ENCODE results near the gene CAT. TPM values are rescaled to one million over a fixed set of nuclear protein-coding genes. Genes with fewer than 3 reads are reported as not detected.
A peak's percentile ranks its signal among the peaks of the same experiment; 100 is the strongest.

Gene CAT
- polyA plus RNA-seq (2013): 2.6 TPM in 2 replicates

DNA sequence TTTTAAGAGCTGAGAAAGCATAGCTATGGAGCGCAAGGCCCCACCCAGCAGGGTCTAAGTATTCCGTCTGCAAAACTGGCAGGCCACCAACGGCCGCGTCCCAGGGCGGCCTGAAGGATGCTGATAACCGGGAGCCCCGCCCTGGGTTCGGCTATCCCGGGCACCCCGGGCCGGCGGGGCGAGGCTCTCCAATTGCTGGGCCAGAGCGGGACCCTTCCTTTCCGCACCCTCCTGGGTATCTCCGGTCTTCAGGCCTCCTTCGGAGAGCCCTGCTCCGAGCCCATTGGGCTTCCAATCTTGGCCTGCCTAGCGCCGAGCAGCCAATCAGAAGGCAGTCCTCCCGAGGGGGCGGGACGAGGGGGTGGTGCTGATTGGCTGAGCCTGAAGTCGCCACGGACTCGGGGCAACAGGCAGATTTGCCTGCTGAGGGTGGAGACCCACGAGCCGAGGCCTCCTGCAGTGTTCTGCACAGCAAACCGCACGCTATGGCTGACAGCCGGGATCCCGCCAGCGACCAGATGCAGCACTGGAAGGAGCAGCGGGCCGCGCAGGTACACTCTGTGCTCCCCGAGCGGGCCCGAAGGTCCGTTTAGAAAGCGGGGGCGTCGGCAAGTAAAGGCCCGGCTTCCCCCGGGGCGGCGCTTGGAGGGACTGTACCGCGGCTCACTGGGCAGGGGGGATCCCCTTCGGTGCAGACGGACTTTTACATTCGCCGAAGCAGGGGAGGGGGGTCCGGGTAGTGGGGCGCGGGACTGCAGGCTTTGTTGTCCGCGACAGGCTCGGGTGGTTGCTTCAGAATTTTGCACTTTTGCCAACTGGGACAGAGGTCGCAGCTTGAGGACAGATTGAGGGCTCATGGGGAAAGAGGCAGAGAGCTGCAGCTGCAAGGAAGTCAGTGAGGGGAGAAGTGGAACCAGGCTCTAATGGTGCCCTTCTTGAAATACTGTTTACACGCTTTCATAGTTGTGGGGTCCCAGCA lies at the start of gene CAT:
Gene CAT (plus strand): TSS at position 406 of the 979 bp plus-strand sequence. CDS start 80 bp downstream, at position 486.
- no peak within 1 kb of the TSS for H2BK120ac ChIP-seq (ENCODE audit: insufficient read depth, low read length, poor library complexity)
- no peak within 1 kb of the TSS for H4K12ac ChIP-seq (ENCODE audit: low read depth, low read length)
- no peaks in the 10 kb centered on the region for H3K79me1 ChIP-seq (ENCODE audit: low read length)
- no peak within 1 kb of the TSS for H3K18ac ChIP-seq (ENCODE audit: low read length)
- H2AFZ ChIP-seq (ENCODE audit: insufficient read depth, low read length, poor library complexity): peak within 1 kb of the TSS; percentile 62
- H4K91ac ChIP-seq (ENCODE audit: low read depth, low read length): no peak within 1 kb of the TSS
- no peak within 1 kb of the TSS for H3K14ac ChIP-seq (ENCODE audit: low read length)
- H4K8ac ChIP-seq (ENCODE audit: low read depth, low read length): no peak within 1 kb of the TSS
- no CpG with 5 or more reads among the region's 62 CpGs for WGBS (ENCODE audit: extremely low coverage, insufficient coverage, insufficient read length)
- peak within 1 kb of the TSS; percentile 80 for H3K4me2 ChIP-seq (ENCODE audit: low read length)
- H2BK5ac ChIP-seq (ENCODE audit: low read depth, low read length, poor library complexity): no peak within 1 kb of the TSS
- peak; percentile 96 to 97 for DNase-seq
- peak within 1 kb of the TSS; percentile 90 for H3K4me3 ChIP-seq (ENCODE audit: low read depth, low read length)
- no peak within 1 kb of the TSS for H2AK5ac ChIP-seq (ENCODE audit: low read length)
- no peaks in the 10 kb centered on the region for H3K79me2 ChIP-seq (ENCODE audit: control insufficient read depth, insufficient read depth, low read length, poor library complexity)
- H3K9me3 ChIP-seq (ENCODE audit: insufficient read depth, low read depth, low read length): no peaks in the 10 kb centered on the region
- H3K27me3 ChIP-seq (ENCODE audit: insufficient read depth, low read length): no peaks in the 10 kb centered on the region
- H3K27ac ChIP-seq (ENCODE audit: low read depth, low read length): no peak within 1 kb of the TSS
- peak within 1 kb of the TSS; percentile 71 for H3K9ac ChIP-seq (ENCODE audit: low read length)
- H3K36me3 ChIP-seq (ENCODE audit: control insufficient read depth in 1 of 2, insufficient read depth in 2 of 2, low read length in 2 of 2): no peaks in the 10 kb centered on the region
- peak within 1 kb of the TSS; percentile 38 for H3K23ac ChIP-seq (ENCODE audit: low read length)
- no peak within 1 kb of the TSS for H2BK12ac ChIP-seq (ENCODE audit: low read length)
- H3K4ac ChIP-seq (ENCODE audit: low read depth, low read length): no peak within 1 kb of the TSS
- peaks cover 0 to 2% of the 10 kb centered on the region in 2 experiments for H3K4me1 ChIP-seq (ENCODE audit: control insufficient read depth in 1 of 2, insufficient read depth in 2 of 2, low read length in 2 of 2)

- Histone ChIP-seq H3K79me1 (ENCODE audit: low read length) (no peaks in the 10 kb centered on the region), H2BK120ac (ENCODE audit: insufficient read depth, low read length, poor library complexity) (no peak overlapping the region), H4K91ac (ENCODE audit: low read depth, low read length) (no peak overlapping the region), H4K12ac (ENCODE audit: low read depth, low read length) (no peak overlapping the region), H2BK12ac (ENCODE audit: low read length) (no peak overlapping the region), H4K8ac (ENCODE audit: low read depth, low read length) (no peak overlapping the region), H3K27me3 (ENCODE audit: insufficient read depth, low read length) (no peaks in the 10 kb centered on the region), H3K4me1 (ENCODE audit: control insufficient read depth in 1 of 2, insufficient read depth in 2 of 2, low read length in 2 of 2) (no peaks in the 10 kb centered on the region), H3K4me3 (ENCODE audit: low read depth, low read length) (no peak overlapping the region), H2AK5ac (ENCODE audit: low read length) (no peak overlapping the region), H3K23ac (ENCODE audit: low read length) (no peak overlapping the region), H3K9ac (ENCODE audit: low read length) (no peak overlapping the region), H3K36me3 (ENCODE audit: control insufficient read depth in 1 of 2, insufficient read depth in 2 of 2, low read length in 2 of 2) (no peaks in the 10 kb centered on the region), H3K79me2 (ENCODE audit: control insufficient read depth, insufficient read depth, low read length, poor library complexity) (no peaks in the 10 kb centered on the region), H3K14ac (ENCODE audit: low read length) (no peak overlapping the region), H2AFZ (ENCODE audit: insufficient read depth, low read length, poor library complexity) (no peak overlapping the region), H2BK5ac (ENCODE audit: low read depth, low read length, poor library complexity) (no peak overlapping the region), H3K18ac (ENCODE audit: low read length) (no peak overlapping the region), H3K27ac (ENCODE audit: low read depth, low read length) (no peak overlapping the region), H3K4ac (ENCODE audit: low read depth, low read length) (no peak overlapping the region), H3K4me2 (ENCODE audit: low read length) (no peak overlapping the region), H3K9me3 (ENCODE audit: insufficient read depth, low read depth, low read length) (no peaks in the 10 kb centered on the region)
- no CpG with 5 or more reads among the region's 6 CpGs for WGBS (ENCODE audit: extremely low coverage, insufficient coverage, insufficient read length)
- DNase-seq: no peak
Observed at GRCh38 chr11:34394771-34395300, 43.9 kb upstream of the CAT start.

DNA sequence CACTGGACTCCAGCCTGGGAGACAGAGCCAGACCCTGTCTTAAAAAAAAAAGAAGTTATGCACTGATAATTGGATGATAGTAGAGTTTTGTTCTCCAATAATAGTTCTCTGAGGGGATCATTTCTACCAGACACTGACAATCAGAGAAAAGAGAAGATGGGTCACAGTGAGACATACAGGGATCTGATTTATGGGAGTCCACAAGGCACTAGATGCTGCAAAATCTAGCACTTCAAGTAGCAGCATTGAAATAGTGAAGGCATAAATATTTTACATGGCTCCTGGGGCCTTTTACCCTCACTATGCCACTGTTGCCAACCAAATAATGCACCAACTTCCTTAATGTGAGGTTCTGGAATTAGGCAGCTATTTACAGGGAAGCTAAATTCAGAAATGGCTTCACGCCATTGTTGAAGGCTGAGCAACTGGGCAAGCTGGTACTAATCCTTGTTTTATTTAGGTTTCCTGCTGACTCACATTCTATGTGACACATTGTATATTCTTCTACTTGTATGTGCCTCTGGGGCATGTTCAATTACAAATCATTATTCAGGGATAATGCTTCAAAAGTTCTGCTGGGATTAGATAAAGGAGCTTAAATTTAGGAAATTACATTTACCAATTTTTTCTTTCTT lies 42.7 kb upstream of the CAT start:
- Histone ChIP-seq H3K4ac (ENCODE audit: low read depth, low read length) (no peak overlapping the region), H3K27ac (ENCODE audit: low read depth, low read length) (no peak overlapping the region), H3K36me3 (ENCODE audit: control insufficient read depth in 1 of 2, insufficient read depth in 2 of 2, low read length in 2 of 2) (no peaks in the 10 kb centered on the region), H4K91ac (ENCODE audit: low read depth, low read length) (no peak overlapping the region), H3K27me3 (ENCODE audit: insufficient read depth, low read length) (no peaks in the 10 kb centered on the region), H3K23ac (ENCODE audit: low read length) (no peak overlapping the region), H2AFZ (ENCODE audit: insufficient read depth, low read length, poor library complexity) (no peak overlapping the region), H3K14ac (ENCODE audit: low read length) (no peak overlapping the region), H2BK12ac (ENCODE audit: low read length) (no peak overlapping the region), H3K79me1 (ENCODE audit: low read length) (no peaks in the 10 kb centered on the region), H3K4me1 (ENCODE audit: control insufficient read depth in 1 of 2, insufficient read depth in 2 of 2, low read length in 2 of 2) (no peaks in the 10 kb centered on the region), H3K79me2 (ENCODE audit: control insufficient read depth, insufficient read depth, low read length, poor library complexity) (no peaks in the 10 kb centered on the region), H2BK5ac (ENCODE audit: low read depth, low read length, poor library complexity) (no peak overlapping the region), H3K9me3 (ENCODE audit: insufficient read depth, low read depth, low read length) (peaks cover 4% of the 10 kb centered on the region), H4K8ac (ENCODE audit: low read depth, low read length) (no peak overlapping the region), H4K12ac (ENCODE audit: low read depth, low read length) (no peak overlapping the region), H2AK5ac (ENCODE audit: low read length) (no peak overlapping the region), H3K9ac (ENCODE audit: low read length) (no peak overlapping the region), H3K4me2 (ENCODE audit: low read length) (no peak overlapping the region), H2BK120ac (ENCODE audit: insufficient read depth, low read length, poor library complexity) (no peak overlapping the region), H3K4me3 (ENCODE audit: low read depth, low read length) (no peak overlapping the region), H3K18ac (ENCODE audit: low read length) (no peak overlapping the region)
- DNase-seq: no peak
- no CpG with 5 or more reads among the region's 1 CpG for WGBS (ENCODE audit: extremely low coverage, insufficient coverage, insufficient read length)

GRCh38 chr11:34397120-34397519 lies 41.6 kb upstream of the CAT start:
- H2BK12ac ChIP-seq (ENCODE audit: low read length): no peak overlapping the region
- H3K79me1 ChIP-seq (ENCODE audit: low read length): no peaks in the 10 kb centered on the region
- H4K91ac ChIP-seq (ENCODE audit: low read depth, low read length): no peak overlapping the region
- H3K4me1 ChIP-seq (ENCODE audit: control insufficient read depth in 1 of 2, insufficient read depth in 2 of 2, low read length in 2 of 2): no peaks in the 10 kb centered on the region
- H3K4me3 ChIP-seq (ENCODE audit: low read depth, low read length): no peak overlapping the region
- H3K79me2 ChIP-seq (ENCODE audit: control insufficient read depth, insufficient read depth, low read length, poor library complexity): no peaks in the 10 kb centered on the region
- no peak overlapping the region for H2BK5ac ChIP-seq (ENCODE audit: low read depth, low read length, poor library complexity)
- H3K9me3 ChIP-seq (ENCODE audit: insufficient read depth, low read depth, low read length): peaks cover 4% of the 10 kb centered on the region
- H3K27ac ChIP-seq (ENCODE audit: low read depth, low read length): no peak overlapping the region
- H3K9ac ChIP-seq (ENCODE audit: low read length): no peak overlapping the region
- H3K27me3 ChIP-seq (ENCODE audit: insufficient read depth, low read length): no peaks in the 10 kb centered on the region
- H3K14ac ChIP-seq (ENCODE audit: low read length): no peak overlapping the region
- WGBS (ENCODE audit: extremely low coverage, insufficient coverage, insufficient read length): no CpG with 5 or more reads among the region's 1 CpG
- no peak overlapping the region for H2AK5ac ChIP-seq (ENCODE audit: low read length)
- H3K4me2 ChIP-seq (ENCODE audit: low read length): no peak overlapping the region
- H4K12ac ChIP-seq (ENCODE audit: low read depth, low read length): no peak overlapping the region
- no peaks in the 10 kb centered on the region for H3K36me3 ChIP-seq (ENCODE audit: control insufficient read depth in 1 of 2, insufficient read depth in 2 of 2, low read length in 2 of 2)
- no peak overlapping the region for H3K18ac ChIP-seq (ENCODE audit: low read length)
- DNase-seq: no peak
- no peak overlapping the region for H3K23ac ChIP-seq (ENCODE audit: low read length)
- H4K8ac ChIP-seq (ENCODE audit: low read depth, low read length): no peak overlapping the region
- H2AFZ ChIP-seq (ENCODE audit: insufficient read depth, low read length, poor library complexity): no peak overlapping the region
- H2BK120ac ChIP-seq (ENCODE audit: insufficient read depth, low read length, poor library complexity): no peak overlapping the region
- no peak overlapping the region for H3K4ac ChIP-seq (ENCODE audit: low read depth, low read length)
